Stimulated activated naive CD4-positive, alpha-beta T cell treated with Interleukin-2 at 50 U/mL for 16 hours (primary cell): ENCODE data around the gene FBXL5.

Source experiments
- DNase-seq: peaks from one replicate; lab custom pipeline; 2025; lab: John Stamatoyannopoulos, UW

FBXL5 gene

DNA sequence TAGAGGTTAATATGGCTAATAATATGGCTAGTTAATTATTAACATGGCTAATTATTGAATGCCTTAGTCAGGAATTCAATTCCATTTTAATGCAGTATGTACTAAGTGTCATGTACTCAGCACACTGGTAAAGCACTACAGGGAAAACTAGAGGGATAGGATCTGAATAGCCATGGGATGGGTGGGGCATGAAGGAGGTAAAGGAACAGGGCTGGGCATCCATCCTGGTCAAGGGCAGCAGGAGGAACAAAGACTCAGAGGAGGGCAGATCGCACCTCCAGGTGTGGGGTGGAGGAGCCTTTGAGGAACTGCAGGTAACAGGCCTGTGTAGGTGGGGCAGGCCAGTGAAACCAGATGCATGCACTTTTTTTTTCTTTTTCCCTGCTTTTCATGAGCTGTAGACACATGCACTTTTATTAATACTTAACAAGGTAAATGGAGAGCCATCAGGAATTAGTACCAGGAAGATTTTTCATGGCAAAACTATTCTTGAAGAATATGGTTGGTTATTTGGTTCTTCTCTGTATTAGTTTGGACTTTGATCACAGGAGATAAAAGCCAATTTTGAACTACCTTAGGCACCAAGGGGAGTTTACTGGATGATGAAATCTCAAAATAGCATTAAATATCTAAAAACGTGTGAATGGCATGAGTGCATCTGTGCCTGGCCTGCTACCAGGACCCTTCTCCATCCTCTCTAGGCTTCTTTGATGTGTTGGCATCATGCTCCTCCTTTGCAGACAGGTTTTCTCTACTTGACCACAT lies 97.2 kb downstream of the FBXL5 start:
- DNase-seq, result no peak

DNA sequence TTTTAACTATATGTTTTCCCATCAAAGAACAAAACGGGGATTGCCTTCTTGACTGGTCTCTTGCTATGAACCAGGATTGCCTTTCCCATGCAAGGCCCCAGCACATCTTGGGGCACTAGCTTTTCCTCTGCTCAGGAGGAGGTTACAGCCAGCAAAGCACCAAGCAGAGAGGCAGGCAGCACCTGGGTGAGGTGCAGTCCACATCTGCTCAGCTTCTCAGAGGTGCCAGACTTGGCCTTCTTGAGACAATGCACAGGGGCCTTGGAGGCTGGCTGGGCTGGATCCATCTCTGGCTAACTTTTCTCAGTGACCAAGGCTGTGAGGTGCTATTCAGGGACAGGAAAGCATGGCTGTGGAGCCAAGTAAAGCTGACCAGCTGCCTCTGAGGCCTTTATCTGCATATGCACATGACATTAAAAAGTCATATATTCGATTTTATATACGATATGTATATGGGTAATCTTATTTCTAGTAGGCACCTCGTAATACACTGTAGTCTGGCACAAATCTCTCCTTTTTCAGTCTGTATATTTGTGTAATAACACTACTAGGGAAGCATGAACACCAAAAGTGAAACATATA lies 98.6 kb downstream of the FBXL5 start:
- no peak for DNase-seq
